VCaP (cell line): ENCODE measurements around the gene XYLT1.
A peak's percentile ranks its signal among the peaks of the same experiment; 100 is the strongest.

Experiments used
- H3K27ac ChIP-seq: fragments of 450-650 bp; 2 replicates; pipeline ENCODE4 v1.5.1; 2017
- TF ChIP-seq, protein P1 (sequence below): fragments of 450-650 bp; conservative IDR thresholded peaks from 2 replicates; pipeline ENCODE4 v1.5.1; 2017; ENCODE audit warnings: mild to moderate bottlenecking, moderate library complexity

XYLT1 gene

DNA sequence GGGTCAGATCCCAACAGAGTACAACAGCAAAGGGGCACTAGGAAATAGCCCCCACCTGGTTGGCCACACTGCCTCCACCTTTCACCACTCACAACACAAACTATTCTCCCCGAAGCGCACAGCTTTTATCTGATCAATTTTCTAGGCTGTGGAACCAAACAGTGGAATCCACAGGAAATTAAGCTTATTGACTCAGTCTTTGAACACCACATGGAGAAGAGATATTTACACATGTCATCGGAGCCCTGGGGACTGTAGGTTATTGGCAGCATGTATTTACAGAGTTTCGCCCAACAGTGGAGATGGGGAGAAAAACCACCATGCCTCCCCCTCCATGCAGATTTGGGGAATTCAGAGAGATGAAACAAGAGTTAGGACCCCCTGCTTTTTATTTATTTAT, 154.8 kb downstream of the XYLT1 start:
- TF ChIP-seq, protein P1, sequence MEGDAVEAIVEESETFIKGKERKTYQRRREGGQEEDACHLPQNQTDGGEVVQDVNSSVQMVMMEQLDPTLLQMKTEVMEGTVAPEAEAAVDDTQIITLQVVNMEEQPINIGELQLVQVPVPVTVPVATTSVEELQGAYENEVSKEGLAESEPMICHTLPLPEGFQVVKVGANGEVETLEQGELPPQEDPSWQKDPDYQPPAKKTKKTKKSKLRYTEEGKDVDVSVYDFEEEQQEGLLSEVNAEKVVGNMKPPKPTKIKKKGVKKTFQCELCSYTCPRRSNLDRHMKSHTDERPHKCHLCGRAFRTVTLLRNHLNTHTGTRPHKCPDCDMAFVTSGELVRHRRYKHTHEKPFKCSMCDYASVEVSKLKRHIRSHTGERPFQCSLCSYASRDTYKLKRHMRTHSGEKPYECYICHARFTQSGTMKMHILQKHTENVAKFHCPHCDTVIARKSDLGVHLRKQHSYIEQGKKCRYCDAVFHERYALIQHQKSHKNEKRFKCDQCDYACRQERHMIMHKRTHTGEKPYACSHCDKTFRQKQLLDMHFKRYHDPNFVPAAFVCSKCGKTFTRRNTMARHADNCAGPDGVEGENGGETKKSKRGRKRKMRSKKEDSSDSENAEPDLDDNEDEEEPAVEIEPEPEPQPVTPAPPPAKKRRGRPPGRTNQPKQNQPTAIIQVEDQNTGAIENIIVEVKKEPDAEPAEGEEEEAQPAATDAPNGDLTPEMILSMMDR, result no peak
- H3K27ac ChIP-seq, result no peak overlapping the region

DNA sequence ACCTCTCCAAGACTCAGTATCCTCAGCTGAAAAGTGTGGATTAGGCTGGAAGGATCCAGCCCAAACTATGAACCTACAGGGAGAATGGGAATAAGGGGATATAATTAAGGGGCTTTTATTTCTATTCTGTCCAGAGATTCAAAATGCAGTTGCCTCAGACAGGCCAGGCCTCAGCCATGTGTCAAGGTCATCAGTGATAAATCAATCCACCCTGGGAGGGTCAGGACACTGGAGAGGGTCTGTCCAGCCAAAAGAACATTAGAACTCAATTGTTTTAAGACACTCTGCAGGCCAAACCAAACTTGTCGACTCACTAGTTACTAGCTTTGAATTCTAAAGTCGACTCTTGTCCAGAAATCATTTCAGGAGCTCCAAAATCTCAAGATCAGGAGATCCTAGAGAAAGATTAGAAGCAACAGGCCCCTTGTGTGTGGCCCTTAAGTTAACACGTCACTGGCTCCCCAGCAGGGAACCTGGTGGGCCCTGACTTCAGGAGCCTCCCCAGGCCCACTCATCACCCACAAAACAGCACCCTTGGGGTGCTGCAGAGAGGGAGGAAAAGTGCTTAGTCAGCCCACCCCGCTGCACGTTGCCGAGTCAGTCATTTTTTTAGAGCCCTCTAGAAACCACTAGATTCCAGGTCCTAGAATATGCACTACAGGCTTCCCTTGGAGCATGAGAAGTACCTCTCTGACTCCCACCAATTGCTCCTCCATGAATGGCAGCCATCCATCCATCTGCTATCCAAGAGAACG, 156.8 kb downstream of the XYLT1 start:
- peak overlapping the region; percentile 55; the same call in 1 of the 2 replicates for H3K27ac ChIP-seq

GRCh38 chr16:17313085-17313611, 157.6 kb downstream of the XYLT1 start:
- H3K27ac ChIP-seq, result peak overlapping the region; percentile 55
- TF ChIP-seq, protein P1, result no peak

More for the DNA sequence above, 156.8 kb downstream of the XYLT1 start:
- TF ChIP-seq, protein P1, result no peak

- TF ChIP-seq, protein P1, result no peak
Measured at GRCh38 chr16:17312094-17312710, 158.6 kb downstream of the XYLT1 start.

DNA sequence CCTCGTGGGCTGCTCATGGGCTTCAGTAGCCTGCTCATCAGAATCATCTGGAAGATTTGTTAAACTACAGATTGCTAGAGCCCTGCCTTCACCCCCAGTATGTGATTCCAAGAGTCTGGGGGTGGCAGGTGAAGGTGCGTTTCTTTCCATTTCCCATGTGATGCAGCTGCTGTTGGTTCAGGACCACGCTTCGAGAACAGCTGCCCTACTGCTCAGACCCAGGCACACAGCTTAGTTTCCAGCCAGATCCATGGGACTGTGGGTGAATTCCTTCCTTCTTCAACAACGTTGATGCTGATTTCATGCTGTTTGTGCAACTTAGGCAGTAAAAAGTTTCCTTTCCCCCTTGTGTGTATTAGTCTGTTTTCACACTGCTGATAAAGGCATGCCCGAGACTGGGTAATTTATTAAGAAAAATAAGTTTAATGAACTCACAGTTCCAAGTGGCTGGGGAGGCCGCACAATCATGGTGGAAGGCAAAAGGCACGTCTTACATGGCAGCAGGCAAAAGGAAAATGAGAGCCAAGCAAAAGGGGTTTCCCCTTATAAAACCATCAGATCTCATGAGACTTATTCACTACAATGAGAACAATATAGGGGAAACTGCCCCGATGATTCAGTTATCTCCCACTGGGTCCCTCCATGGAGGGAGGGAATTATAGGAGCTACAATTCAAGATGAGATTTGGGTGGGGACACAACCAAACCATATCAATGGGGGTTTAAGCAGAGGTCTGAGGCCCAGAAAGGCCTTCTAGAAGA, 159.2 kb downstream of the XYLT1 start:
- TF ChIP-seq, protein P1, result no peak
- no peak overlapping the region for H3K27ac ChIP-seq

More at GRCh38 chr16:17312094-17312710, 158.6 kb downstream of the XYLT1 start:
- H3K27ac ChIP-seq, result no peak overlapping the region

DNA sequence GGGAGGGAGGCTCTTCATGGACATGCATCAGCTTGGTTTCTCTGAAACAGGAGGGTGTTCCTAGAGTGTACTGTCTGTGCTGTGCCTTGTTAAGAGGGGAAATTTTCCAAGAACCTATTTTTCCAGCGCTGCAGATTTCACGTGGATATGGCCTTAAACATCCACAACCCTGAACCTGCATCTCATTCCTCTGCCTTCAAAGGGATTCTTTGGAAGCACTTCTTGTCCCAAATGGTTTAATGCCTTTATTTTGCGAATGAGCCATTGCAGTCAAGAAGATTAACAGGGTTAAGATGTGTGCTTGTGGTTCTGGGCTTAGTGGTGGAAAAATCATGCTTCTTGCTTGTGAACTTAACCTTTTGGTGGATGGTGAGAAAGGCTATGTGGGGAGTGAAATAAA, 161.2 kb downstream of the XYLT1 start:
- no peak overlapping the region for H3K27ac ChIP-seq
- TF ChIP-seq, protein P1, result no peak

GRCh38 chr16:17308186-17308585, 162.6 kb downstream of the XYLT1 start:
- H3K27ac ChIP-seq, result no peak overlapping the region

More at GRCh38 chr16:17308186-17308585, 162.6 kb downstream of the XYLT1 start:
- TF ChIP-seq, protein P1, result no peak
